HG03139 (cell line): ENCODE data around the gene BAIAP2.

Source experiments
- ATAC-seq: cut with Tn5 transposase; IDR thresholded peaks from one replicate; pipeline ENCODE4 v1.9.1; 2021; ENCODE audit not compliant: unreplicated experiment

The BAIAP2 gene

GRCh38 chr17:81102869-81103268 is 67.9 kb downstream of the BAIAP2 start:
- ATAC-seq: no peak

- ATAC-seq: no peak
Observed at GRCh38 chr17:81103379-81103778, 68.4 kb downstream of the BAIAP2 start.

GRCh38 chr17:81106716-81107115 is 71.8 kb downstream of the BAIAP2 start:
- ATAC-seq: no peak

- no peak for ATAC-seq
Observed at GRCh38 chr17:81108220-81108619, 73.3 kb downstream of the BAIAP2 start.

GRCh38 chr17:81109957-81110356 is 75.0 kb downstream of the BAIAP2 start:
- no peak for ATAC-seq

GRCh38 chr17:81110488-81111040 is 75.6 kb downstream of the BAIAP2 start:
- no peak for ATAC-seq

GRCh38 chr17:81111066-81111465 is 76.1 kb downstream of the BAIAP2 start:
- no peak for ATAC-seq

- no peak for ATAC-seq
Observed at GRCh38 chr17:81112450-81112849, 77.5 kb downstream of the BAIAP2 start.

GRCh38 chr17:81113158-81113724 is 78.3 kb downstream of the BAIAP2 start:
- no peak for ATAC-seq

GRCh38 chr17:81114351-81115093 is 79.6 kb downstream of the BAIAP2 start:
- ATAC-seq: no peak

- no peak for ATAC-seq
Observed at GRCh38 chr17:81115219-81115618, 80.3 kb downstream of the BAIAP2 start.

- no peak for ATAC-seq
Observed at GRCh38 chr17:81115749-81116464, 81.0 kb downstream of the BAIAP2 start.

GRCh38 chr17:81116704-81117103 is 81.8 kb downstream of the BAIAP2 start:
- no peak for ATAC-seq

- no peak for ATAC-seq
Observed at GRCh38 chr17:81117672-81118198, 82.8 kb downstream of the BAIAP2 start.

GRCh38 chr17:81118308-81119221 is 83.6 kb downstream of the BAIAP2 start:
- no peak for ATAC-seq

- ATAC-seq: no peak
Observed at GRCh38 chr17:81119223-81120148, 84.5 kb downstream of the BAIAP2 start.

GRCh38 chr17:81120149-81120484 is 85.2 kb downstream of the BAIAP2 start:
- ATAC-seq: no peak

GRCh38 chr17:81120695-81121621 is 86.0 kb downstream of the BAIAP2 start:
- no peak for ATAC-seq
